GM21619 (cell line): ENCODE results near the gene LHFPL2.
"Not testable (repeated sequence)": the region's sequence is repeated elsewhere in the genome, so short reads cannot be mapped to it uniquely, and the experiment has no call there.

Source experiments
- ATAC-seq: cut with Tn5 transposase; IDR thresholded peaks from one replicate; pipeline ENCODE4 v1.9.1; 2021; ENCODE audit not compliant: unreplicated experiment

Gene LHFPL2, protein sequence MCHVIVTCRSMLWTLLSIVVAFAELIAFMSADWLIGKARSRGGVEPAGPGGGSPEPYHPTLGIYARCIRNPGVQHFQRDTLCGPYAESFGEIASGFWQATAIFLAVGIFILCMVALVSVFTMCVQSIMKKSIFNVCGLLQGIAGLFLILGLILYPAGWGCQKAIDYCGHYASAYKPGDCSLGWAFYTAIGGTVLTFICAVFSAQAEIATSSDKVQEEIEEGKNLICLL

DNA sequence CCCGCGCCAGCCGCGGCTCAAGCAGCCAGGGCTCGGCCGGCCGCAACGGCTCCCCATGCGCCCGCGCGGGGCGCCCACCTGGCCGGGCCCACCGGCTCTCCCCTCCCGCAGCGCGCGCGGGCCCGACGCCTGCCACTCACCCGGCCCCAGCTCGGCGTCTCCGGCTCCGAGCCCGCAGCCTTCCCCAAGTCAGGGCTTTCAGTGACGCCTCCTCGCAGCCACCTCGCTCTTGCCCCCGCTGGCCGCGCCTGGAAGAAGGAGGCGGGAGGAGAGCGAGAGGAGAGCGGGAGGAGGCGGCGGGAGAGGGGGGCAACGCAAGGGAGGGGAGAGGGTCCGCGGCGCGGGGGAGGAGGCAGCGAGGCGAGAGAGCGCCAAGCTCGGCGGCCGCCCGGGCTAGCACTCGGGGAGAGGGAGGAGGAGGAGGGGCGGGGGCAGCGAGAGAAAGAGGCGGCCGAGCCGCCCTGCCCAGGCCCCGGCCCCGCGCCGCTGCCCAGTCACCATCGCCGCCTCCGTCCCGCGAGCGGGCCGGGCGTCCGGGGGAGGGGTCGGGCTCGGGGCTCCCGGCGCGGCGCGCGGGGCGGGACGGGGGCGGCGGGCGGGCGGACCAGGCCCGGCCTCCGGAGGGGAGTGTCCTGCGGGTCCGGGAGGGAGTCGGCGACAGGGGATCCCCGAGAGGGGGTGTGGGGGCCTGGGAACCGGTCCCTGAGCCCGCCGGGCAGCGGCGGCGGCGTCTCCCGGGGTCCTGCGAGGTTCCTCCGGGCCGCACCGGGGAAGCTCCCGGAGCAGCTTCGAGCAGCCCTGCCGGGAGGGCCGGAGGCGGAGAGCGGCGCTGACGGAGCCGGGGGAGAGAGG lies at the start of gene LHFPL2:
TSS of gene LHFPL2 (minus strand) at position 414 of the 852 bp plus-strand sequence. CDS start 138,559 bp downstream, outside the sequence.
- ATAC-seq = peak; percentile 55

DNA sequence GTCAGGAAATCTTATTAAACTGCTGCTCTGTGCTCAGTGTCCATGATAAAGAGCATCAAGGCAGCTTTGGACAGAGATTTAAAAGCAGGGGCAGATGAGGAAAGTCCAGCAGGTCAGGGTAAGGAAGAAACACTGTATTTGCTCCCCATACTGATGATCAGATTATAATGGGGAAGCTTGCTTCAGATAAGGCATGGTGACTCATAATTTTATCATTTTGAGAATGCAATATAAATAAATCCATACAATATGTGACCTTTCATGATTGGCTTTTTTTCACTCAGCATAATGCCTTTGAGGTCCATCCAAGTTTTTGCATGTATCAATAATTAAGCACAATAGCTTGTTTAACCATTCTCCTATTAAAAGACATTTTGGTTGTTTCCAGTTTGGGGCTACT lies 48.1 kb upstream of the LHFPL2 start:
- ATAC-seq = no peak

DNA sequence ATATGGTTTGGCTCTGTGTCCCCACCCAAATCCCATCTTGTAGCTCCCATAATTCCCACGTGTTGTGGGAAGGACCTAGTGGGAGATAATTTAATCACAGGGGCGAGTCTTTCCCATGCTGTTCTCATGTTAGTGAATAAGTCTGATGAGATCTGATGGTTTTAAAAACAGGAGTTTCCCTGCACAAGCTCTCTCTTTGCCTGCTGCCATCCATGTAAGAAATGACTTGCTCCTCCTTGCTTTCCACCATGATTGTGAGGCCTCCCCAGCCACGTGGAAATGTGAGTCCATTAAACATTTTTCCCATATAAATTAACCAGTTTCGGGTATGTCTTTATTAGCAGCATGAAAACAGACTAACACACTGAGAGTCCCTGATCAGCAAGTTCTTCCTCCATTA lies 47.5 kb upstream of the LHFPL2 start:
- not testable (repeated sequence) for ATAC-seq

DNA sequence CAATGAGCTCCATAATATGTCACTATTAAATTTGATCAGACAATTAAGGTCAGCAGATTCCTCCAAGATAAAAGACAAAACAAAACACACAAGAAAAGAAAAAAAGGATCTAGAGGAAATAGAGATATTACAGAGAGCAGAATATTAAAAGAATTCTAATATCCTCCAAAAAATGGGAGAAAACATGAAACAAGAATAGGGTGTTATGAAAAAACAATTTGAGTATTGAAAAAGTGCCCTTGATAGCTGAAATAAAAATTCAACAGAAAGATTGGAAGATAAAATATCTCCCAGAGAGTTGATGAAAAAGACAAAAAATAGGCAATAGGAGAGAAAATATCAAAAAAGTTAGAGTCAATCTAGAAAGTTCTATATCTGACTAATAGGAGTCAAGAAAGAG lies 44.8 kb upstream of the LHFPL2 start:
- ATAC-seq = no peak

DNA sequence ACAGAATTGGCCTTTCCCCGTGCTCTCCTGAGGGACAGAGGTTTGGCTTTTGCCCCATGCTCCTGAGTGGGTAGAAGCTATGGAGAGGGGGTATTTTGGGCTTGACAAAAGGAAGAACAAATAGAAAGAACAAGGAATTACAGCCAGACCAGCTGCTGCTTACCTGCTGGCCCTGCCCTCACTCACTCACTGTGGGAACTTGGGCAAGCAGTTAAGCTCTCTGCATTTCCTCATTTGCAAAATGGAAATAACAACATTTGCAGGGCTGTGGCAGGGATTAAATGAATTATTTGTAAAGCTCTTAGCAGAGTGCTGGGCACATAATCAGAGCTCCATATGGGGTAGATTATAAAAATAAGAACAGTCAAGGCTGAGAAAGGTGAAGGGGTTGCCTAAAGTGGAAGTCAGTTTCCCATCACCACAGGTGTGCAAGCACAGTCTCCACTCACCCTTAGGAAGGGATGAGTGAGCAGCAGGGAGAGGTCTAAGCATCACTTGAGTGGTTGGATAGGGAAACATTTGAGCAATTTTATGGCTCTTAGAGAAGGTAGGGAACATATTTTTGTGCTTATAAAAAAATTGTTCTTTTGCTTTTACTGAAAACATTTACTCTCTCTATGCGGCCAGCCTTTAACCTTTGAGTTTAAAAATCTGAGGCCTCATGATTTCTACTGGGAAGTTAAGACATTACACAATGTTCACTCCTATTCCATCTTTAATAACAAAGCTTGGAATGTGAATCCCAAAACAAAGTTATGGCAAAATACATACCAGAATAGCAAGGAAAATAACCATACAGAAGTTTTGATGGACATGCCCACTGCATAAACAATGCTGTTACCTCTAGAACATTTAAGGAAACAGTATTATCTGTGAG lies 42.8 kb upstream of the LHFPL2 start:
- no peak for ATAC-seq

DNA sequence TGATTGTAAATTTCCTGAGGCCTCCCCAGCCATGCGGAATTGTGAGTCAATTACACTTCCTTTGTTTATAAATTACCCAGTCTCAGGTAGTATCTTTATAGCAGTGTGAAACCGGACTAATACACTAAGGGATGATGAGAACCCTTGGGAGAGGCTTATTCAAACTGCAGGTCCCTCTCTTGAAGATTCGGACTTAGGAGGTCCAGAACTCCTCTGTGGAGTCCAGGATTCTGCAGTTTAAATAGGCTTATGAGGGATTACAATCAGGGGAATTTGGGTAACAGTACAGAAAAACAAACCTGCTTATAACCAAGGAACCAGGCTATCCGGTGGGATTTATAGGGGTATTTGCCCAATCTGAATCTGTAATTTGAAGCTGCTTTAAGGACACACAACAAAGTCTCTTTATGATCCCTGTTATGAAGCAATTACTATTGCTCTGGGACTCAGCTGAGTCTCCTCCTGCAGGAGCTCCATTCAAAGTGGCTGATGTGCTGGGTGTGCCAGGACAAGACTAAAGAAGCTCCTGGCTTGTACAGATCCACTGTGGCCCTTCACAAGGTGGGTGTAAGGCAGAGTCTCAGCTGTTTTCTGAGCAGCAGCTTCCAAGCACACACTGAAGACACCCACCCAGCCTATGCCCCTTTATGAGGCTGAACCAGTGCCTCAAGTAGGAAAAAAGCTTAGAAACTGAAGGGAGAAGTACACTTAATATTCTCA lies 41.8 kb upstream of the LHFPL2 start:
- ATAC-seq = no peak

DNA sequence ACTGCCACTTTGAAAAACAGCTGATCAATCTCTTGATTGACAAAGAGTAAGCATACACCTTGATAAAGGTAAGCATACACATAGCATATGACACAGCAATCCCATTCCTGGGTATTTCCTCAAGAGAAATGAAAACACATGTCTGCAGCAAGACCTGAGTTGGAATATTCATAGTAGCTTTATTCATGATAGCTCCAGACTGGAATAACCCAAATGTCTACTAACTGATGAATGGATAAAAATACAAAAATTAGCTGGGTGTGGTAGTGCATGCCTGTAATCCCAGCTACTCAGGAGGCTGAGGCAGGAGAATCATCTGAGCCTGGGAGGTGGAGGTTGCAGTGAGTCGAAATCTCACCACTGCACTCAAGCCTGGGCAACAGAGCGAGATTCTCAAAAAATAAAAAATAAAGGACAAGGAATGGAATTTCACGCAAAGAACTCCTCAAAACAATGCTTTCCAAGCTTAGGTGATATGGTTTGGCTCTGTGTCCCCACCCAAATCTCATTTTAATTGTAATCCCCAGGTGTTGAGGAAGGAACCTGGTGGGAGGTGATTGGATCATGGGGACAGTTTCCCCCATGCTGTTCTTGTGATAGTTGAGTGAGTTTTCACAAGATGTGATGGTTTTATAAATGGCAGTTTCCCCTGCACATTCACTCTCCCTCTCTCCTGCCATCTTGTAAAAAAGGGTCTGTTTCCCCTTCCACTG lies 41.1 kb upstream of the LHFPL2 start:
- no peak for ATAC-seq

DNA sequence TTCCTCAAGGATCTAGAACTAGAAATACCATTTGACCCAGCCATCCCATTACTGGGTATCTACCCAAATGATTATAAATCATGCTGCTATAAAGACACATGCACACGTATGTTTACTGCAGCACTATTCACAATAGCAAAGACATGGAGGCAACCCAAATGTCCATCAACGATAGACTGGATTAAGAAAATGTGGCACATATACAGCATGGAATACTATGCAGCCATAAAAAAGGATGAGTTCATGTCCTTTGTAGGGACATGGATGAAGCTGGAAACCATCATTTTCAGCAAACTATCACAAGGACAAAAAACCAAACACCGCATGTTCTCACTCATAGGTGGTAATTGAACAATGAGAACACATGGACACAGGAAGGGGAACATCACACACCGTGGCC lies 38.9 kb upstream of the LHFPL2 start:
- not testable (repeated sequence) for ATAC-seq

DNA sequence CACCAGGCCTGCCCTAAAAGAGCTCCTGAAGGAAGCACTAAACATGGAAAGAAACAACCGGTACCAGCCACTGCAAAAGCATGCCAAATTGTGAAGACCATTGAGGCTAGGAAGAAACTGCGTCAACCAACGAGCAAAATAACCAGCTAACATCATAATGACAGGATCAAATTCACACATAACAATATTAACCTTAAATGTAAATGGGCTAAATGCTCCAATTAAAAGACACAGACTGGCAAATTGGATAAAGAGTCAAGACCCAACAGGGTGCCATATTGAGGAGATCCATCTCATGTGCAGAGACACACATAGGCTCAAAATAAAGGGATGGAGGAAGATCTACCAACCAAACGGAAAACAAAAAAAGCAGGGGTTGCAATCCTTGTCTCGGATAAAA lies 35.3 kb upstream of the LHFPL2 start:
- ATAC-seq = not testable (repeated sequence)

DNA sequence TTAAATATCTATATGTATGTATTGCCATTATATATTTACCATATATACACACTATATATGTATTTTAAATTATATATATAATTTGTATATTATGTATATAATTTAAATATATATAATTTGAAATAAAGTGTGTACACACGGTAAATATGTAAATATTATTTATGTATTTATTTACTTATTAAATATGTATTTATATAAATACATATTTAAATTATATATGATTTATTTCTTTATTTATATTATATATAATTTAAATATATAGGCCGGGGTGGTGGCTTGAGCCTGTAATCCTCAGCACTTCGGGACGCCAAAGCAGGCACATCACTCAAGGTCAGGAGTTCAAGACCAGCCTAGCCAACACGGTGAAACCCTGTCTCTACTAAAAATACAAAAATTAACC lies 31.3 kb upstream of the LHFPL2 start:
- ATAC-seq = no peak

DNA sequence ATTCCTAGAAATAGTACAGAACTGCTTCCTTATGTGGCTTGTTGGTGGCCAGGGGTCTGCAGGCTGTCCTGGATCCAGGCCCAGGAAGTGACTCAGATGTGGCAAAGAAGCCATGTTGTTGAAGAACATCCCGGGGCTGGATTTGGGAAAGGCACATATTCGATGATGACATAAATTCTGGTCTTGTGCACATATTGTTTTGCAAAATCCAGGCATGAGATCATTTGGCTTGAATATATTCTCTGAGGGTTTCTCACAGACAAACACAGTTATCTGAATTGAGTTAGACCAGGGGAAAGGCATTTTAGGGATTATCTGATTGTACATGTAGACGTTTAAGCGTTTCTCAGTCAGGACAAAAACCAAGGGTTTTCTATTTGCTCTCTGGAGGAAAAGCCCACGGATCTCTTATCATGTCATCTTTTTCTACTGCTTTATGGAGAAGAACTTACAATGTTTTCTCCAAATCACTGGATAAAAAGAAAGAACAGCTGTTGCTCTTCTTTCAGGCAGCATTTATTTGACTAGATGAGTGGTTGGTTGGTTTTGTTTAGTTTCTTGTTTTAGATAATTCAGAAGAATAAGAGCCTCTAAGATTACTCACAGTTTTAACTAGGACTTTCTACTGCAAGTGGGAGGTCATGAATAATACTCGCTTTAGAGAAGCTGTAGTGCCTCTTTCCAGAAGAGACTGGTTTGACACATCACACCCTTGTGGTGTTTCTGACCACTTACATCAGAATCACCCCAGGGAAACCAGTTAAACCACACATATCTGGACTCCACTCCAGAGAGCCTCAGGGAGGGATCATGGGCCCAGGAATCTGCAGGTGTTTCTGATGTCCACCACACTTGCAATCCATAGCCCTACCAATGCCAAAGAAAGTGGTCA lies 29.5 kb upstream of the LHFPL2 start:
- ATAC-seq = no peak

DNA sequence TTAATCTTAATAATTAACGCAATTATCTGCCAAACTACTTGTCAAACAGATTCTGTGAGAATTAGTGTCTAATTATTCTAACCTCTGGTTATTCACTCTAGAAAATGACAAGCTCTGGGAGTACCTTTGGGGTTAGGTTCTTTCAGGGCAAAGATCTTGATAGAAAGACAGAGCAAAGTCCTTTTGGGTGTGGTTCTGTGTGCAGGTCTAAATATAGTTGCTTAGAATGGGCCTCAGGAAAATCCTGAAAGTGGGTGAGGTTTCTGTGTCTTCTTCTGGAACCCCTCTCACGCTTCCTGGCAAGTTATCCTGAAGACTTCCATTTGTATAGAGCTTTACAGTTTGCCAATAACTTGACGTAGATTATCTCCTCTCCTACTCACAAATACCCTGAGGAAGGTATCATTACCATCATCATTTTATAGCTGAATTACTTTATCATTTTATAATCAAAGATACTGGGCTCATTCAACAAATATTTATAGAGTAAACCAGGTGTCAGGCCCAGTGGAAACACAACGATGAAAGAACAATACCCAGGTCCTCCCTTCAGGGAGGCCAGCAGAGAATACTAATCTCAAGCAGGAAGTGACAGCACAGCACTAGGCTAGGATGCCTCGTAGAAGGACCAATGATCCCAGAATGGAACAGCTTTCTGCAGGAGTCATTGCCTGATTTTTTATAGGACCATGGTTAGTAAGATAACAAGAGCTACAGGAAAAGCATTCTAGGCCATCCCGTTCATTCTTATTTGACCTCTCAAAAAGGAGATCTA lies 27.6 kb upstream of the LHFPL2 start:
- ATAC-seq = no peak

DNA sequence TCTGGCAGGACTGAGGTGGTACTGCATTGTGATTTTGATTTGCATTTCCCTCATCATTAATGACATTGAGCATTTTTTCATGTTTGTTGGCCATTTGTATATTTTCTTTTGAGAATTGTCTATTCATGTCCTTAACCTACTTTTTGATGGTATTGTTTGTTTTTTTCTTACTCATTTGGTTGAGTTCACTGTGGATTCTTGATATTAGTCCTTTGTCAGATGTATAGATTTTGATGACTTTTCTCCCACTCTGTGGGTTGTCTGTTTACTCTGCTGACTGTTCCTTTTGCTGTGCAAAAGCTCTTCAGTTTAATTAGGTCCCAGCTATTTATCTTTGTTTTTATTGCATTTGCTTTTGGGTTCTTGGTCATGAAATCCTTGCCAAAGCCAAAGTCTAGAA lies 25.3 kb upstream of the LHFPL2 start:
- ATAC-seq = not testable (repeated sequence)

DNA sequence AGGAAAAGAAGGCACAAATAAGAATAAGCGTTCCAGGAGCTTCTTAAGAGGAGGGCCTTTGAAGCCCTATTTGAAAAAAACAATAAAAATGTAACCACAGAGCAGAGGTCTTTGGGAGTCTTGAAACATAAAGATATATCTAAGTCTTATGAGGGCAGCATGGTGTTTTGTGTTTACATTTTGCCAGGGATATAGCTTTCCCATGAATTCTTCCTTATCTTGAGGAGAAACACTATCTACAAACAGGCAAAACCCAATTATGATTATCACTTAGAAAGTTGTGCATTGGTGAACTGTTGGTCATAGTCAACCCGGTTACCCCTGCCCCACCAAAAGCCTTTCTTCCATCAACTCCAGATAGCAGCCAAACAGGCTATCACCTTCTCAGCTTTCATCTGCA lies 23.6 kb upstream of the LHFPL2 start:
- ATAC-seq = no peak

DNA sequence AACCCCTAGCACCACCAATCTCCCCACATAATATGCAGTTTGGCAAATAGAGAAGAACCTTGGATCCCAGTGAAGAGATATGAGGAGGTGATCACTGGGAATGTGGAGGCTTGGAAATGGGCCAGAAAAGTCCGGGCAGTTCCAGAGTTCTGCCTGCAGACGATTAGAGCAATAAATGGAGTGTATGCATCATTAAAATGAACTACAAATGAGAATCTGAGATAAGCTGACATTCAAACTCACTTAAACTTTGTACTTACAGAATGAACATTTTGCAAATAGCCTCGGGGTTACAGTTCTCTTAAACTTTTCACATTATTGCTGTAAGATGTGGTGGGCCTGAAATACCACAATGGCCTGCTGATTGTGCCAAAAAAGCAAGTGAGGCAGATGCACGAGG lies 23.0 kb upstream of the LHFPL2 start:
- ATAC-seq = no peak

DNA sequence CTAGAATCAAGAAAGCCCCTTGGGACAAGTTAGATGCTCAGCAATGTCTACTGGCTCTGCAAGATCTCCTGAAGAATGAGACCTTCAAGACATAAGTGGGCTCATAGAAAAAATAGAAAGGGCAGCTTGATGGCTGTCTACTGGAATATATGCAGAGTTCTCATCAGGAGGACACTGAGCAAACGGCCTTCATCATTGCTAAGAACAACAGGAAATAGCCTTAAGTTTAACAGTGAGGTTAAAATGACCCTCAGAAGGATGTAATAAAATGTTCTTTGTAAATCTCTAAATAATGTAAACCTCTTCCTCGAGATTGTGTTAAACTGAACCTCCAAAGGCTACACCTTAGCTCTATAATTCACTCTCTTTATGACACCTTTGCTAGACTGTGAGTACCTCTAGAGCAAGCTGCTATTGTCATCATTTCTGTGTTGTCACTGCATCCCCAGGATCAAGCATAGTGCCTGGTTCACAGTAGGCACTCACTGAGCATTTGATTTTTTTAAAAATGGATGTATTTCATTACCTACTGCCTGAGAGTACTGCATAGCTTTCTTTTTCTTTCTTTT lies 22.2 kb upstream of the LHFPL2 start:
- ATAC-seq = no peak

DNA sequence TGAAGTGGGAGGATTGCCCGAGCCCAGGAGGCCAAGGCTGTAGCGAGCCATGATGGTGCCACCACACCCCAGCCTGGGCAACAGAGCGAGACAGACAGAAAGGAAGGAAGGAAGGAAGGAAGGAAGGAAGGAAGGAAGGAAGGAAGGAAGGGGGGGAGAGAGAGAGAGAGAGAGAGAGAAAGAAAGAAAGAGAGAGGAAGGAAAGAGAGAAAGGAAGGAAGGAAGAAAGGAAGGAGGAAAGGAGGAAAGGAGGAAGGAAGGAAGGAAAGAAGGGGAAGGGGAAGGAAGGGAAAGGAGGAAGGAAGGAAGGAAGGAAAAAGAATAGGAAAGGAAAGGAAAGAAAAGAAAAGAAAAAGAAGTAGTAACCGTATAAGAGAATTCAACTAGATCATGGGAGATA lies 20.8 kb upstream of the LHFPL2 start:
- no peak for ATAC-seq

DNA sequence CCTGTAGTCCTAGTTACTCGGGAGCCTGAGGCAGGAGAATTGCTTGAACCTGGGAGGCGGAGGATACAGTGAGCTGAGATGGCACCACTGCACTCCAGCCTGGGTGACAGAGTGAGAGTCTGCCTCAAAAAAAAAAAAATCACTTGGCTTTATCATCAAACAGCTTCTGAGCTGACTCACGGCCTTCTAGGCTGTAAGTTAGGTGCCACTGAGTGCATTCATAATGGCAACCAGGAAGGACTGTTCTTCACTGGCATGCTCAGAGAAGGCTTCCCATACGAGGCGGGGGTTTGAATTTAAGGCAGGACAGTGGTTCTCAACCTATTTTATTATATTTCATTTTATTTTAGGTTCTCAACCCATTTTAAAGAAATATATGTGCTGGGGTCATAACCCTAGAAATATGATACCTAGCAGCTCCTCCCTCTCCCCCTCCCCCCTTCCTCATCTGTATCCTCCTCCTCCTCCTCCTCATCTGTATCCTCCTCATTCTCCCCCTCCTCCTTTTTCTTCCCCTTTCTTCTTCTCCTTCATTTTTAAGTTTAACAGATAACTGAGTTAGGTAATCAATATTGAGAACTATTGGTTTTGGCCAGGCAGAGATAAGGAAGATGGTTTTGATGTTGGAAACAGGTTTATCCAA lies 19.0 kb upstream of the LHFPL2 start:
- ATAC-seq = no peak
